ENCODE measurements around the gene GNG5. TPM values are rescaled to one million over a fixed set of nuclear protein-coding genes. Genes with fewer than 3 reads are reported as not detected.

The GNG5 gene
- total and polyA plus RNA-seq, 2 donors (not counting 3 experiments of a cell fraction or from before 2014, with no cell fraction given) = 145 to 175 TPM

- Histone ChIP-seq H3K9ac (replicated peaks; ENCODE audit: extremely low read depth, insufficient read depth, low read length) (no peak overlapping the region), H3K4me3 (replicated peaks in 1 of 3; ENCODE audit: insufficient read depth in 1 of 3, low read depth in 1 of 3, low read length in 3 of 3) (no peak overlapping the region), H4K20me1 (replicated peaks; ENCODE audit: control insufficient read depth, extremely low read depth, insufficient read depth, low read length) (peaks cover 3% of the 10 kb centered on the region), H3K36me3 (ENCODE audit: control insufficient read depth in 2 of 2, extremely low read depth in 1 of 2, insufficient read depth in 2 of 2, low read length in 2 of 2) (peaks cover 7 to 17% of the 10 kb centered on the region in 2 experiments), H2AFZ (ENCODE audit: low read depth, low read length) (no peak overlapping the region), H3K4me2 (ENCODE audit: insufficient read depth, low read length) (no peak overlapping the region), H3K9me3 (replicated peaks; ENCODE audit: control insufficient read depth, insufficient read depth, low read length) (no peaks in the 10 kb centered on the region), H3K79me2 (ENCODE audit: control insufficient read depth, insufficient read depth, low read length) (peaks cover 4% of the 10 kb centered on the region), H3K9me1 (replicated peaks; ENCODE audit: control insufficient read depth, extremely low read depth, insufficient read depth, low read length) (no peaks in the 10 kb centered on the region), H3K27me3 (ENCODE audit: control insufficient read depth in 2 of 2, insufficient read depth in 2 of 2, low read length in 2 of 2) (no peaks in the 10 kb centered on the region), H3K27ac (ENCODE audit: insufficient read depth, low read depth, low read length) (no peak overlapping the region), H3K4me1 (ENCODE audit: control insufficient read depth, extremely low read depth, insufficient read depth, low read length) (no peaks in the 10 kb centered on the region)
- intact Hi-C loops (cut with micrococcal nuclease) (no loop called here), dilution Hi-C loops (cut with MboI; ENCODE audit: extremely low pct_ligation_motif_present, low sequenced_read_pairs) (no loop called here)
- FAIRE-seq (no peak), DNase-seq (ENCODE audit: low read depth, low spot score) (no peak)
- ChIA-PET POLR2A (no interaction called here), CTCF (interaction anchor here (1.1 kb wide), 1 partner anchor 11 kb away, joined by 3 read pairs; no protein-coding TSS in a partner anchor)
- no TSS peak for BruUV-seq (replicated peaks)
- TF ChIP-seq POLR2AphosphoS5 (IDR thresholded peaks at IDR 0.05; ENCODE audit: insufficient read depth, low read depth, low read length) (no peak), POLR2A (IDR thresholded peaks at IDR 0.05; ENCODE audit: low read depth, low read length) (no peak), GATA2 (IDR thresholded peaks at IDR 0.05; ENCODE audit: insufficient read depth, insufficient read length, low read depth, low read length) (no peak), FOS (IDR thresholded peaks at IDR 0.05; ENCODE audit: borderline replicate concordance, insufficient read depth, low read length) (no peak), JUN (IDR thresholded peaks at IDR 0.05; ENCODE audit: borderline replicate concordance, insufficient read depth, insufficient read length, low read depth) (no peak)
- TF ChIP-seq, protein P1, sequence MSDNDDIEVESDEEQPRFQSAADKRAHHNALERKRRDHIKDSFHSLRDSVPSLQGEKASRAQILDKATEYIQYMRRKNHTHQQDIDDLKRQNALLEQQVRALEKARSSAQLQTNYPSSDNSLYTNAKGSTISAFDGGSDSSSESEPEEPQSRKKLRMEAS (IDR thresholded peaks at IDR 0.05; ENCODE audit: insufficient read depth, insufficient read length) = no peak
These were observed 13.7 kb downstream of the GNG5 start for GRCh38 chr1:84492726-84493125.

- ChIA-PET CTCF (interaction anchor here (1.1 kb wide), 1 partner anchor 13 kb away, joined by 3 read pairs; no protein-coding TSS in a partner anchor), POLR2A (no interaction called here)
- H3K9me1 ChIP-seq (replicated peaks; ENCODE audit: control insufficient read depth, extremely low read depth, insufficient read depth, low read length) = no peaks in the 10 kb centered on the region
- H3K27ac ChIP-seq (ENCODE audit: insufficient read depth, low read depth, low read length) = no peak overlapping the region
- no TSS peak for BruUV-seq (replicated peaks)
- H4K20me1 ChIP-seq (replicated peaks; ENCODE audit: control insufficient read depth, extremely low read depth, insufficient read depth, low read length) = peaks cover 2% of the 10 kb centered on the region
- H3K36me3 ChIP-seq (ENCODE audit: control insufficient read depth in 2 of 2, extremely low read depth in 1 of 2, insufficient read depth in 2 of 2, low read length in 2 of 2) = peaks cover 7 to 11% of the 10 kb centered on the region in 2 experiments
- no peak overlapping the region for H2AFZ ChIP-seq (ENCODE audit: low read depth, low read length)
- no peaks in the 10 kb centered on the region for H3K27me3 ChIP-seq (ENCODE audit: control insufficient read depth in 2 of 2, insufficient read depth in 2 of 2, low read length in 2 of 2)
- no peaks in the 10 kb centered on the region for H3K4me1 ChIP-seq (ENCODE audit: control insufficient read depth, extremely low read depth, insufficient read depth, low read length)
- H3K79me2 ChIP-seq (ENCODE audit: control insufficient read depth, insufficient read depth, low read length) = peaks cover 24% of the 10 kb centered on the region
- intact Hi-C loops (cut with micrococcal nuclease) (no loop called here), dilution Hi-C loops (cut with MboI; ENCODE audit: extremely low pct_ligation_motif_present, low sequenced_read_pairs) (no loop called here)
- H3K4me3 ChIP-seq (replicated peaks in 1 of 3; ENCODE audit: insufficient read depth in 1 of 3, low read depth in 1 of 3, low read length in 3 of 3) = no peak overlapping the region
- H3K9ac ChIP-seq (replicated peaks; ENCODE audit: extremely low read depth, insufficient read depth, low read length) = no peak overlapping the region
- no peak overlapping the region for H3K4me2 ChIP-seq (ENCODE audit: insufficient read depth, low read length)
- TF ChIP-seq JUN (IDR thresholded peaks at IDR 0.05; ENCODE audit: borderline replicate concordance, insufficient read depth, insufficient read length, low read depth) (no peak), POLR2AphosphoS5 (IDR thresholded peaks at IDR 0.05; ENCODE audit: insufficient read depth, low read depth, low read length) (no peak), GATA2 (IDR thresholded peaks at IDR 0.05; ENCODE audit: insufficient read depth, insufficient read length, low read depth, low read length) (no peak), EZH2 (IDR thresholded peaks at IDR 0.05; ENCODE audit: borderline replicate concordance, low read depth, low read length, severe bottlenecking) (no peak), FOS (IDR thresholded peaks at IDR 0.05; ENCODE audit: borderline replicate concordance, insufficient read depth, low read length) (no peak), POLR2A (IDR thresholded peaks at IDR 0.05; ENCODE audit: low read depth, low read length) (no peak), MYC (IDR thresholded peaks at IDR 0.05; ENCODE audit: low read depth, low read length) (no peak)
- TF ChIP-seq, protein P1 (IDR thresholded peaks at IDR 0.05; ENCODE audit: insufficient read depth, insufficient read length) = no peak
- TF ChIP-seq, protein P2, sequence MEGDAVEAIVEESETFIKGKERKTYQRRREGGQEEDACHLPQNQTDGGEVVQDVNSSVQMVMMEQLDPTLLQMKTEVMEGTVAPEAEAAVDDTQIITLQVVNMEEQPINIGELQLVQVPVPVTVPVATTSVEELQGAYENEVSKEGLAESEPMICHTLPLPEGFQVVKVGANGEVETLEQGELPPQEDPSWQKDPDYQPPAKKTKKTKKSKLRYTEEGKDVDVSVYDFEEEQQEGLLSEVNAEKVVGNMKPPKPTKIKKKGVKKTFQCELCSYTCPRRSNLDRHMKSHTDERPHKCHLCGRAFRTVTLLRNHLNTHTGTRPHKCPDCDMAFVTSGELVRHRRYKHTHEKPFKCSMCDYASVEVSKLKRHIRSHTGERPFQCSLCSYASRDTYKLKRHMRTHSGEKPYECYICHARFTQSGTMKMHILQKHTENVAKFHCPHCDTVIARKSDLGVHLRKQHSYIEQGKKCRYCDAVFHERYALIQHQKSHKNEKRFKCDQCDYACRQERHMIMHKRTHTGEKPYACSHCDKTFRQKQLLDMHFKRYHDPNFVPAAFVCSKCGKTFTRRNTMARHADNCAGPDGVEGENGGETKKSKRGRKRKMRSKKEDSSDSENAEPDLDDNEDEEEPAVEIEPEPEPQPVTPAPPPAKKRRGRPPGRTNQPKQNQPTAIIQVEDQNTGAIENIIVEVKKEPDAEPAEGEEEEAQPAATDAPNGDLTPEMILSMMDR (IDR thresholded peaks at IDR 0.05; ENCODE audit: extremely low read depth in 1 of 2, insufficient read depth in 1 of 2, low read depth in 1 of 2, low read length in 2 of 2) = no peak
- DNase-seq (ENCODE audit: low read depth, low spot score) (no peak), FAIRE-seq (no peak)
- H3K9me3 ChIP-seq (replicated peaks; ENCODE audit: control insufficient read depth, insufficient read depth, low read length) = no peaks in the 10 kb centered on the region
These were observed 16.6 kb downstream of the GNG5 start for GRCh38 chr1:84489766-84490165.
